H1 (cell line): ENCODE data around the gene GPATCH2L. TPM values are rescaled to one million over a fixed set of nuclear protein-coding genes. Genes with fewer than 3 reads are reported as not detected.

ENCODE experiments used
- CTCF ChIA-PET: fragments of 300-600 bp; sonication (Branson Sonifier 250); formaldehyde crosslinking; loops from one replicate; lab custom pipeline; 2021; ENCODE audit not compliant: partially characterized antibody; lab: Charles Lee
- POLR2A ChIA-PET: fragments of 300-600 bp; sonication (Branson Sonifier 250); formaldehyde crosslinking; loops from one replicate; lab custom pipeline; 2021; ENCODE audit warnings: inconsistent platforms; ENCODE audit not compliant: partially characterized antibody; lab: Charles Lee
- DNase-seq, 2 experiments: peaks; one replicate each; pipeline versions ENCODE4 v3.0.0 to v3.0.0-alpha.2; 2010 to 2022; ENCODE audit warnings: low spot score in 2 of 2, low read depth in 1 of 2, mixed read lengths in 1 of 2
- FAIRE-seq: peaks from 2 replicates; lab custom pipeline; 2011; peaks lifted over from hg19 to GRCh38; lab: Jason Lieb, UNC
- H2AFZ ChIP-seq: 2 replicates; pipeline ENCODE4 v1.8.1; 2012; ENCODE audit warnings: low read length, inconsistent platforms
- H2AK5ac ChIP-seq: 2 replicates; pipeline ENCODE4 v1.6.1; 2013; ENCODE audit warnings: low read depth, low read length
- H2BK120ac ChIP-seq: replicated peaks from 2 replicates; pipeline ENCODE3; 2013; ENCODE audit warnings: low read depth, low read length, inconsistent platforms
- H2BK12ac ChIP-seq: 2 replicates; pipeline ENCODE4 v1.6.1; 2013; ENCODE audit warnings: low read depth, low read length
- H2BK15ac ChIP-seq: 2 replicates; pipeline ENCODE4 v1.6.1; 2013; ENCODE audit warnings: low read length
- H2BK20ac ChIP-seq: 2 replicates; pipeline ENCODE4 v1.6.1; 2013; ENCODE audit warnings: low read length
- H2BK5ac ChIP-seq: 2 replicates; pipeline ENCODE4 v1.6.1; 2013; ENCODE audit warnings: low read depth, low read length
- H3K14ac ChIP-seq: 2 replicates; pipeline ENCODE4 v1.6.1; 2013; ENCODE audit warnings: inconsistent platforms; ENCODE audit not compliant: insufficient read length
- H3K18ac ChIP-seq: 2 replicates; pipeline ENCODE4 v1.6.1; 2013; ENCODE audit warnings: low read length; ENCODE audit errors: extremely low read depth
- H3K23ac ChIP-seq: 2 replicates; pipeline ENCODE4 v1.6.1; 2013; ENCODE audit warnings: inconsistent platforms; ENCODE audit not compliant: insufficient read length
- H3K23me2 ChIP-seq: 2 replicates; pipeline ENCODE4 v1.6.1; 2013; ENCODE audit warnings: low read depth, low read length
- H3K27ac ChIP-seq: 2 replicates; pipeline ENCODE4 v1.6.1; 2011; ENCODE audit warnings: low read depth, low read length, inconsistent platforms
- H3K27me3 ChIP-seq, 4 experiments: replicated peaks in 1 of 4; 1 replicate in 1 of 4; 2 replicates in 3 of 4; pipeline versions ENCODE4 v1.6.1 to v1.8.1; 2011 to 2013; ENCODE audit warnings: low read length in 3 of 4, mild to moderate bottlenecking in 3 of 4, inconsistent platforms in 2 of 4, mixed read lengths in 2 of 4, moderate library complexity in 1 of 4; ENCODE audit not compliant: control insufficient read depth in 3 of 4, insufficient read depth in 3 of 4; ENCODE audit errors: extremely low read depth in 1 of 4
- H3K36me3 ChIP-seq, 4 experiments: 2 replicates each; pipeline versions ENCODE4 v1.6.1 to v1.8.1; 2011 to 2013; ENCODE audit warnings: mild to moderate bottlenecking in 4 of 4, low read length in 3 of 4, moderate library complexity in 2 of 4, control low read depth in 1 of 4, inconsistent platforms in 1 of 4; ENCODE audit not compliant: insufficient read depth in 4 of 4, control insufficient read depth in 2 of 4
- H3K4ac ChIP-seq: replicated peaks from 2 replicates; pipeline ENCODE3; 2013; ENCODE audit warnings: low read length, low read depth, mixed read lengths, inconsistent platforms; ENCODE audit not compliant: insufficient read length
- H3K4me1 ChIP-seq, 4 experiments: replicated peaks in 1 of 4; 1 replicate in 1 of 4; 2 replicates in 3 of 4; pipeline versions ENCODE4 v1.6.1 to v1.8.1; 2011 to 2013; ENCODE audit warnings: low read length in 3 of 4, inconsistent platforms in 2 of 4, mixed read lengths in 1 of 4; ENCODE audit not compliant: insufficient read depth in 4 of 4, control insufficient read depth in 3 of 4
- H3K4me2 ChIP-seq, 2 experiments: 2 replicates each; pipeline versions ENCODE4 v1.6.1 to v1.8.1; 2011 to 2013; ENCODE audit warnings: low read depth in 2 of 2, low read length in 2 of 2, control low read depth in 1 of 2, inconsistent platforms in 1 of 2, mild to moderate bottlenecking in 1 of 2; ENCODE audit not compliant: insufficient read depth in 1 of 2
- H3K4me3 ChIP-seq, 4 experiments: fragments of 200-600, 300-600 bp in 1 of 4; sonication (generic), shearing (Covaris generic), sonication (Bioruptor Twin) in 1 of 4; 2 replicates each; pipeline versions ENCODE4 v1.5.1 to v1.8.1; 2011 to 2016; ENCODE audit warnings: low read length in 4 of 4, low read depth in 3 of 4, control low read depth in 2 of 4, inconsistent platforms in 2 of 4, mild to moderate bottlenecking in 2 of 4, mixed read lengths in 1 of 4, moderate library complexity in 1 of 4; ENCODE audit not compliant: insufficient read depth in 2 of 4; ENCODE audit errors: extremely low read depth in 1 of 4
- H3K56ac ChIP-seq: replicated peaks from 2 replicates; pipeline ENCODE3; 2013; ENCODE audit warnings: low read depth, mild to moderate bottlenecking, mixed read lengths, low read length, inconsistent platforms; ENCODE audit not compliant: insufficient read length
- H3K79me1 ChIP-seq: 2 replicates; pipeline ENCODE4 v1.6.1; 2013; ENCODE audit warnings: low read depth, low read length, control low read depth
- H3K79me2 ChIP-seq, 2 experiments: 2 replicates each; pipeline versions ENCODE4 v1.6.1 to v1.8.1; 2012 to 2013; ENCODE audit warnings: low read length in 2 of 2, mild to moderate bottlenecking in 2 of 2, inconsistent platforms in 1 of 2; ENCODE audit not compliant: insufficient read depth in 2 of 2, control insufficient read depth in 1 of 2
- H3K9ac ChIP-seq, 4 experiments: replicated peaks in 1 of 4; 1 replicate in 1 of 4; 2 replicates in 3 of 4; pipeline versions ENCODE4 v1.6.1 to v1.8.1; 2011 to 2013; ENCODE audit warnings: low read depth in 3 of 4, low read length in 3 of 4, control low read depth in 2 of 4, mild to moderate bottlenecking in 2 of 4, moderate library complexity in 2 of 4, inconsistent platforms in 1 of 4; ENCODE audit errors: extremely low read depth in 1 of 4
- H3K9me3 ChIP-seq, 2 experiments: 2 replicates each; pipeline versions ENCODE4 v1.6.1 to v1.8.1; 2012 to 2013; ENCODE audit warnings: mild to moderate bottlenecking in 2 of 2, moderate library complexity in 2 of 2, control low read depth in 1 of 2, inconsistent platforms in 1 of 2, low read depth in 1 of 2, low read length in 1 of 2, mixed read lengths in 1 of 2; ENCODE audit not compliant: insufficient read depth in 2 of 2
- H4K20me1 ChIP-seq, 2 experiments: replicated peaks in 1 of 2; 2 replicates each; pipeline versions ENCODE3 to v1.8.1; 2011 to 2013; ENCODE audit warnings: inconsistent platforms in 2 of 2, low read length in 2 of 2, mild to moderate bottlenecking in 1 of 2; ENCODE audit not compliant: insufficient read depth in 2 of 2, control insufficient read depth in 1 of 2
- H4K5ac ChIP-seq: 2 replicates; pipeline ENCODE4 v1.6.1; 2013; ENCODE audit warnings: low read length, low read depth, mixed read lengths, inconsistent platforms; ENCODE audit not compliant: insufficient read length
- H4K8ac ChIP-seq: 2 replicates; pipeline ENCODE4 v1.8.0; 2013; ENCODE audit warnings: mild to moderate bottlenecking, moderate library complexity, low read length, inconsistent platforms; ENCODE audit not compliant: insufficient read depth; ENCODE audit errors: extremely low read depth
- H4K91ac ChIP-seq: replicated peaks from 2 replicates; pipeline ENCODE3; 2013; ENCODE audit warnings: low read length, mixed read lengths, inconsistent platforms; ENCODE audit not compliant: insufficient read length
- BRCA1 ChIP-seq: IDR thresholded peaks from 2 replicates; pipeline ENCODE4 v1.6.1; 2012; ENCODE audit warnings: low read depth, low read length, improper control_type of control experiment
- CEBPB ChIP-seq: IDR thresholded peaks from 2 replicates; pipeline ENCODE4 v1.6.1; 2012; ENCODE audit warnings: low read depth, low read length
- CHD2 ChIP-seq: IDR thresholded peaks from 2 replicates; pipeline ENCODE4 v1.6.1; 2012; ENCODE audit warnings: low read length, improper control_type of control experiment
- KDM5A ChIP-seq: fragments of 200-600 bp; IDR thresholded peaks from 2 replicates; pipeline ENCODE4 v1.7.1; 2012; ENCODE audit warnings: mild to moderate bottlenecking, low read length, inconsistent platforms, mixed read lengths
- NANOG ChIP-seq: IDR thresholded peaks from 2 replicates; pipeline ENCODE4 v1.6.1; 2011; ENCODE audit warnings: low read length, low read depth, mild to moderate bottlenecking, inconsistent platforms; ENCODE audit not compliant: insufficient read depth, poor library complexity, severe bottlenecking
- NRF1 ChIP-seq: IDR thresholded peaks from 2 replicates; pipeline ENCODE4 v1.6.1; 2011; ENCODE audit warnings: mild to moderate bottlenecking, low read depth, low read length, improper control_type of control experiment
- RXRA ChIP-seq: IDR thresholded peaks from 2 replicates; pipeline ENCODE4 v1.6.1; 2011; ENCODE audit warnings: low read depth, mild to moderate bottlenecking, low read length, moderate library complexity; ENCODE audit not compliant: insufficient read depth
- SIRT6 ChIP-seq: IDR thresholded peaks from one replicate; pipeline ENCODE4 v1.7.1; 2012; ENCODE audit warnings: low read length, inconsistent platforms
- SIX5 ChIP-seq: IDR thresholded peaks from 2 replicates; pipeline ENCODE4 v1.6.1; 2011; ENCODE audit warnings: mild to moderate bottlenecking, low read depth, low read length
- TAF1 ChIP-seq: IDR thresholded peaks from 2 replicates; pipeline ENCODE4 v1.6.1; 2011; ENCODE audit warnings: mild to moderate bottlenecking, low read depth, low read length
- WGBS, 2 experiments: shearing (Covaris generic) in 1 of 2; methylation state at CpG; one replicate each; pipeline versions ENCODE4 v1.1.6 to v1.1.7; 2013 to 2015; ENCODE audit warnings: low lambda C conversion rate in 2 of 2, mixed read lengths in 2 of 2, inconsistent platforms in 1 of 2, low coverage in 1 of 2, missing lambda C conversion rate in 1 of 2; ENCODE audit not compliant: insufficient replicate concordance in 2 of 2, insufficient coverage in 1 of 2, insufficient read length in 1 of 2; ENCODE audit errors: extremely low coverage in 1 of 2, missing lambda C conversion rate in 1 of 2; 5-methylcytosine and 5-hydroxymethylcytosine counted together
- polyA plus RNA-seq, 7 experiments: library from polyadenylated mRNA; depleted of rRNA in 3 of 7; stranded (reverse) in 5 of 7; unstranded in 2 of 7; fragments of >200 nt in 5 of 7; fragments of 200-250 nt in 2 of 7; gene quantifications; 1 replicate in 5 of 7; 2 replicates in 1 of 7; 4 replicates in 1 of 7; pipeline versions ENCODE4 v1.2.1 to v1.2.3, GENCODE V29; 2011 to 2013; ENCODE audit warnings: missing spikeins in 2 of 7, mixed read lengths in 2 of 7
- total RNA-seq: library from RNA; stranded (reverse); fragmentation: NEBNext Ultra II Directional; extraction: Animal tissue kit (Norgen Biotek cat#: 25700); gene quantifications from 2 replicates; pipeline ENCODE4 v1.2.1, GENCODE V29; 2021
- TF ChIP-seq, protein P1 (sequence below), 3 experiments: IDR thresholded peaks; 1 replicate in 2 of 3; 2 replicates in 1 of 3; pipeline versions ENCODE4 v1.5.1 to v1.6.1; 2011; ENCODE audit warnings: low read length in 3 of 3, mild to moderate bottlenecking in 3 of 3, inconsistent platforms in 2 of 3, low read depth in 1 of 3, moderate library complexity in 1 of 3; ENCODE audit not compliant: insufficient read depth in 1 of 3; ENCODE audit errors: control extremely low read depth in 1 of 3
- TF ChIP-seq, protein P2 (sequence below): IDR thresholded peaks from 2 replicates; pipeline ENCODE4 v1.6.1; 2011; ENCODE audit warnings: low read length, improper control_type of control experiment

The GPATCH2L gene
- total and polyA plus RNA-seq, 2 of the 8 experiments (the other 6 are each of a cell fraction or from before 2014, with no cell fraction given) = 26.0 to 54.9 TPM

DNA sequence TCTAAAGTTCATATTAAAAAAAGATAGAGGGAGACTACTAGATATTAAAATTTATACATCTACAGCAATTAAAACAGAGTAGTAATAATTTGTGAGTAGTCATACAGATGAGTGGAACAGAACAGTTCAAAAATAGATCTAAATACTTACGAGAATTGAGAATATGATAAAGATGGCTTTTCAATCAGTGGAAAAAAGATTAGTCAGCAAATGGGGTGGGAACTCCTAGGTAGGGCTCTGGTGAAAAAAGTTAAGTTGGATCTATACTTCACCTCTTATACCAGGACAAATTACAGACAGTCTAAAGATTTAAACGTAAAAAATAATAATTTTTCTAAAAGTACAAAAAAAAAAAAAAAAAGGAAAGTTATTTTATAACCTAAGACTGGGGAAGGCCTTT, 66.9 kb downstream of the GPATCH2L start:
- Histone ChIP-seq H2BK5ac (no peak overlapping the region), H2BK20ac (no peak overlapping the region), H3K14ac (no peak overlapping the region), H3K4me3 (no peak overlapping the region), H4K8ac (no peak overlapping the region), H2AFZ (no peak overlapping the region), H3K27me3 (no peaks in the 10 kb centered on the region; a peak in 1 of 7 replicates), H3K79me1 (no peaks in the 10 kb centered on the region), H3K56ac (no peak overlapping the region), H3K4ac (no peak overlapping the region), H2BK120ac (no peak overlapping the region), H3K36me3 (no peaks in the 10 kb centered on the region), H3K23ac (no peak overlapping the region), H2BK15ac (no peak overlapping the region), H3K4me1 (no peaks in the 10 kb centered on the region), H3K9ac (no peak overlapping the region), H4K5ac (no peak overlapping the region), H3K23me2 (no peaks in the 10 kb centered on the region), H3K79me2 (no peaks in the 10 kb centered on the region), H2BK12ac (no peak overlapping the region), H4K20me1 (no peaks in the 10 kb centered on the region), H3K27ac (no peak overlapping the region), H3K4me2 (no peak overlapping the region), H4K91ac (no peak overlapping the region), H3K9me3 (peaks cover 4 to 8% of the 10 kb centered on the region in 2 experiments; a peak in 2 of 4 replicates), H2AK5ac (no peak overlapping the region), H3K18ac (no peak overlapping the region)
- FAIRE-seq = no peak
- 96% methylated on average over 2 of the region's 2 CpGs; no CpG with 5 or more reads in 1 of the 2 experiments for WGBS, 2 experiments
- DNase-seq = no peak
- POLR2A ChIA-PET = no interaction called here
- CTCF ChIA-PET = interaction anchor here (0.9 kb wide), 1 partner anchor 12 kb away, joined by 3 read pairs; no protein-coding TSS in a partner anchor
- TF ChIP-seq CHD2 (no peak), KDM5A (no peak), TAF1 (no peak), NRF1 (no peak), RXRA (no peak), SIRT6 (no peak), BRCA1 (no peak), SIX5 (no peak), CEBPB (no peak), NANOG (no peak)
- TF ChIP-seq, protein P1, sequence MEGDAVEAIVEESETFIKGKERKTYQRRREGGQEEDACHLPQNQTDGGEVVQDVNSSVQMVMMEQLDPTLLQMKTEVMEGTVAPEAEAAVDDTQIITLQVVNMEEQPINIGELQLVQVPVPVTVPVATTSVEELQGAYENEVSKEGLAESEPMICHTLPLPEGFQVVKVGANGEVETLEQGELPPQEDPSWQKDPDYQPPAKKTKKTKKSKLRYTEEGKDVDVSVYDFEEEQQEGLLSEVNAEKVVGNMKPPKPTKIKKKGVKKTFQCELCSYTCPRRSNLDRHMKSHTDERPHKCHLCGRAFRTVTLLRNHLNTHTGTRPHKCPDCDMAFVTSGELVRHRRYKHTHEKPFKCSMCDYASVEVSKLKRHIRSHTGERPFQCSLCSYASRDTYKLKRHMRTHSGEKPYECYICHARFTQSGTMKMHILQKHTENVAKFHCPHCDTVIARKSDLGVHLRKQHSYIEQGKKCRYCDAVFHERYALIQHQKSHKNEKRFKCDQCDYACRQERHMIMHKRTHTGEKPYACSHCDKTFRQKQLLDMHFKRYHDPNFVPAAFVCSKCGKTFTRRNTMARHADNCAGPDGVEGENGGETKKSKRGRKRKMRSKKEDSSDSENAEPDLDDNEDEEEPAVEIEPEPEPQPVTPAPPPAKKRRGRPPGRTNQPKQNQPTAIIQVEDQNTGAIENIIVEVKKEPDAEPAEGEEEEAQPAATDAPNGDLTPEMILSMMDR (IDR thresholded peaks at IDR 0.05; ENCODE audit: control extremely low read depth in 1 of 3, insufficient read depth in 1 of 3, low read depth in 1 of 3, low read length in 3 of 3) = no peak
- TF ChIP-seq, protein P2, sequence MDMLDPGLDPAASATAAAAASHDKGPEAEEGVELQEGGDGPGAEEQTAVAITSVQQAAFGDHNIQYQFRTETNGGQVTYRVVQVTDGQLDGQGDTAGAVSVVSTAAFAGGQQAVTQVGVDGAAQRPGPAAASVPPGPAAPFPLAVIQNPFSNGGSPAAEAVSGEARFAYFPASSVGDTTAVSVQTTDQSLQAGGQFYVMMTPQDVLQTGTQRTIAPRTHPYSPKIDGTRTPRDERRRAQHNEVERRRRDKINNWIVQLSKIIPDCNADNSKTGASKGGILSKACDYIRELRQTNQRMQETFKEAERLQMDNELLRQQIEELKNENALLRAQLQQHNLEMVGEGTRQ = no peak
